Activated T-helper 17 cell treated with anti-CD3 and anti-CD28 coated beads, Interleukin-2, amount 50 U/mL, for 72 hours (primary cell): ENCODE data around the gene S100Z. TPM values are rescaled to one million over a fixed set of nuclear protein-coding genes. Genes with fewer than 3 reads are reported as not detected.

Experiments used
- total RNA-seq, 2 donors: library from RNA; stranded (reverse); gene quantifications; one replicate each; pipeline ENCODE4 v1.2.3, GENCODE V29; 2022

S100Z gene
- total RNA-seq, 2 donors from 2014 or later: 5.2 to 7.5 TPM

Other genes with a start within 250 kb of the S100Z start
- gene F2RL2, start 226.6 kb upstream of the S100Z start, total RNA-seq: 1 to 10 TPM in 1 of 2 donors, not detected in 1; 1.1 TPM
- 10 to 100 TPM in 1 of 2 donors, 1 to 10 TPM in 1; 9.4 to 33.4 TPM for gene F2R, start 133.9 kb upstream of the S100Z start, total RNA-seq
- 1 to 10 TPM in 1 of 2 donors, under 1 TPM in 1; 0.85 to 1.9 TPM for gene F2RL1, start 31.0 kb upstream of the S100Z start, total RNA-seq
- under 1 TPM; 0.19 to 0.66 TPM for gene CRHBP, start 103.0 kb downstream of the S100Z start, total RNA-seq
- gene AGGF1, start 180.4 kb downstream of the S100Z start, total RNA-seq: 10 to 100 TPM; 24.4 to 25.4 TPM
- under 1 TPM in 1 of 2 donors, not detected in 1; 0.04 TPM for gene ZBED3, start 237.3 kb downstream of the S100Z start, total RNA-seq